DMS 273 treated with DMSO at 0.1 percent for 48 hours (cell line): ENCODE results near the gene AGTRAP.

Source experiments
- DNase-seq: peaks from one replicate; lab custom pipeline; 2025; lab: John Stamatoyannopoulos, UW

The AGTRAP gene

DNA sequence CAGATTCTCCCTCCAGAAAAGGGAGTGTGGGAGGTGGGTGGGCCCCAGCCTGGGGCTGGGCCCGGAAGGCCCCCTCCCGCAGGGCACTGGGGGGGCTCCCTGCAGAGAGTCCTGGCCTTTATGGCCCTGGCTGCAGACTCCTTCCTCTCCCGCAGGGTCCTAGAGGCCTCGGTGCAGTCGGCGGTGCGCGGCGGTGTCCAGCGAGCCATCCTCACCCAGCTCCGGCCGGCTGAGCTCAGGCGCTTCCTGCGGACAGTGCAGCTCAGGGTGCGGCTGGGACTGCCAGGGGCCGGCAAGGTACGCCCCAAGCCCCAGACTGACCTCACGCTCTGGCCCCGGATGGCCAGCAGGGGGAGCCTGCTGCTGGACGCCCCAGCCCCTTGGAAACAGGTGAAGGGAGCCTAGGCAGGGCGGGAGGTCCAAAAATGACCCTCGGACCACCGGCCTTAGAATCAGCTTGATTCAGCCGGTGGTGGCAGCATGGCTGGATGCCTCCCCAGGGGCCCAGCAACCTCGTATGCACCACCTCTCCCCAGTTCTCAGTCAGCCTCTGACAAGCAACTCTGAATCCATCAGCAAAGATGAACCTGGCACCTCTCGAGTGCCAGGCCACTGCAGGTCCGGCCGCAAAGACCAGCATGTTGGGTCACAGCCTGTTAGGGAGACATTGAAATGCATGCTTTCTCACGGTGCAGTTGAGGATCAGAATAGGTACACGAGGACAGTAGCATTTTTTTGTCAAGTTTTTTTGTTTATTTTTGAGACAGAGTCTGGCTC, 49.2 kb downstream of the AGTRAP start:
- DNase-seq, result no peak

DNA sequence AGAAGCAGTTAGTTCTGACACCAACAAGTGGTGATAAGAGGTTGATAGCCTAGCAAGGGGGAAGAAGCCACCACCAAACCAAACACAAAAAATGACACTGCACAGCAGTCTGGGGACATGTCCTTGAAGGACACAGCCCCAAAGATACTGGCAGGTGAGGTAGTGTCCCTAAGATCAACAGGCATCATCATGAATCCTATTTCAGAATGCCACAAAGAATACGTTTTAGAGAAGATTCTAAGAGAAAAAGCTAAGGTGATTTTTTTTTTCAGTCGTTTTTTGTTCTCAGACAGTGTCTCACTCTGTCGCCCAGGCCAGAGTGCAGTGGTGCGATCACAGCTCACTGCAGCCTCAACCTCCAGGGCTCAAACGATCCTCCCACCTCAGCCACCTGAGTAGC, 50.2 kb downstream of the AGTRAP start:
- DNase-seq, result no peak

DNA sequence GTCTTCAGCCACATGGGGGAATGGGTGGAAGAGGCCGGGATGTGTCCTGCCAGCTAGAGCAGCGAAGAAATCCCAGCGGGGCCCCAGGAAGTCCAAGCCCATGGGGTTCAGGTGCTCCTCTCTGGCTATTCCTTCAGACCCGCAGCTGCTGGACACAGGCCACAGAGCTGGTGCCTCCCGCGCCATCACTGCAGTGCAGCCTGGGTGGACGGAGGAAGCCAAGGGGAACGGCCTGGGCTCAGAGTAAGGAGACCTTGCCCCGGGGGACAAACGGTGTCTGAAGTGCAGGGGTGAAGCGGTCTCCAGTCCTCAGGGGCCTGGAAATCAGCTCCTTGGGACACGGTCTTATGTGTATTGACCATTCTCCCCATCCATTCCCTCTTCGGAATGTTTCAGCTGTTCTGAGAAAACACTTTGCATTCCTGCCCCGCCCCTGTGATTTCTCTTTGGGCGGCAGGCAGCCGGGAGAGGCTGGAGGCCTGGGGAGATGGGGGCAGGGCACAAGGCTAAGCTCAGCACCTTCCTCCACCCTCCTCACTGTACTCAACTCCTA, 51.4 kb downstream of the AGTRAP start:
- DNase-seq, result no peak

DNA sequence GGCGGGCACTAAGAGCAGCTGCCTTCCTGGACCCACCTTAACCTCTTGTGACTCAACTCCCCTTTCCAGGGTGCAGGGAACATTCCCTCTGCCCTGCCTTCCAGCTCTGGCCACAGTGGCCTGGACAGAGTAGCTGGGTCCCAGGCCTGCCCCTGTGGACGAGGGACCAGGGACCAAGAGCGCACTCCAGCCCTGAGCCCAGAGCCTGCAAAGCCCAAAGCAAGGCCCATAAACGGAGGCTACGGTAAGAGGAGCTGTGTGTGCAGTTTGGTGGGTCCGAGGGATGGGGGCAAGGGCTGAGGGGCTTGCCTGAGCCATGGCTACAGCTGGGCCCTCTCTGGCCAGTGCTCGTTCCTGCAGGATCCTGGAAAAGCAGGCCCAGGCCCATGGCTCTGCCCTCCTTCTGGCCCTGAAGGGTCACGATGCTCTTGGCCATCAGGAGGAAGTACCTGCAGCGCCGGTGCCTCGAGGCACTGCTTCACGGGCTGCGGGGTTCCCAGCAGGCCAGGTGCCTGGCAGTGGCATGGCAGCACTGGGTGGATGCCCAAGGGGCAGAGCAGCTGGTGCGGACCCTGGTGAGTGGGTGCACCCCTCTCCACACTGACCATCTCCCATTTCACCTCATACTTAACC, 52.0 kb downstream of the AGTRAP start:
- no peak for DNase-seq

DNA sequence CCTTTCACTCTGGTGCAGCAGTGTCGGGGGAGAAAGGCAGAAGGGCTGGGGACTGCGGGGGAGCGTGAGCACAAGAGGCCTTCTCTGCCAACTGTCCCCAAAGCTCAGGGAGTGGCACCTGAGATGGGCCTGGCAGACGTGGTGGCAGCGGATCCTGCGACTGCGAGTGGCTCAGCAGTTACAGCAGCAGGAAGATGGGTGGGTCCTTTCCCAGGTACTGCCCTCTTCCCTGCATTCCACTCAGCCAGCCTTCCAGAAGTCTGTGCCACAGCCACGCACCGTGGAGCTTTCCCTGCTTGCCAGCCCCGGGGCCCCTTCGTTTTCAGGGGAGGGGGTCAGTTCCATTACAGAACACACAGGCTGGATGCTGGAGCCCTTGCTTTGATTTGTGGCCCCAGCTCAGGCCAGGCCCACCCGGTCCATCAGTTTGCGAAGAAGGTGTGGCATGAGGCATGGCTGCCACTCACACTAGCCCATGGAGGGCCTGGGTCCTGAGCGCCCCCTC, 52.7 kb downstream of the AGTRAP start:
- DNase-seq, result no peak

DNA sequence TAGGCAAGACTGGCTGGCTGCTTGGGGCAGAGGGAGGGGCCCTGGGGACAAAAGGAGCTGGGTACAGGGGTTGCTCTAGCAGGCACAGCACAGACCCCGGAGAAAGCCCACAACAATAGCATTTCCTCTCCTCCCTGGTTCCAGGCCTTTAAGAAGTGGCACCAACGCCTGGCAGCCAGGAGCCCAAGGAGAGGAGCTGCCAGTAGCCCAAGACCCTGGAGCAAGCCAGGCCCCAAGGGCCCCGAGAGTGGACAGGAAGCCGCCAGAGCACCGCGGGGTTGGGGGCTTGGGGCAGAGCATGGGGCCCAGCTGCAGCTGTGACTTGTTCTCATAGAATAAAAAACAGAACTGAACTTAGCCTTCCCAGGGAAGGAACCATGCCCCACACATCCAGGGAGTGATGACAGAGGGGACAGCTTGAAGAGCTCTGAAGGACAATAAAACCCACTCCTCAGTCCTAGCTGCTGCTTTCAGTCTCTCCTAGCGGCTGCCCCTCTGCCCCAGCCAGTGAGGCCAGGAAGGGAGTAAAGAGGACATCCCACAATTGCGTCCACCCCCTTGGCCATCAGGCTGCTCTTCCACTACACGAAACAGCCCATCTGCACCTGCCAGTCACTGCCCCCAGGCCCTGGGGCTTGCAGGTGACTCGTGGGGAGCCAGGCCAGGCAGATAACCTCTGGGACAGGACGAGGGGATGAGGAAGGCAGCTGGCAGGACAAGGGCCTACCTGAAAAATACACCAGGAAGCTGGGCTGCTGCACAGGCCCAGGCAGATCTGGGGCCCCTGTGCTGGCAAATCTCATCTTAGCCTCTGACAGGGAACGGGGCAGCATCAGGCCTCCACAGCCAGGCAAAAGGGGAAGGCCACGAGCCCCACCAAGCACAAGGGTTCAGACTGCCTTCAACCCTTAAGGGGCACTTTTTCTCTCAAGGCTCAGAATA, 53.5 kb downstream of the AGTRAP start:
- no peak for DNase-seq

DNA sequence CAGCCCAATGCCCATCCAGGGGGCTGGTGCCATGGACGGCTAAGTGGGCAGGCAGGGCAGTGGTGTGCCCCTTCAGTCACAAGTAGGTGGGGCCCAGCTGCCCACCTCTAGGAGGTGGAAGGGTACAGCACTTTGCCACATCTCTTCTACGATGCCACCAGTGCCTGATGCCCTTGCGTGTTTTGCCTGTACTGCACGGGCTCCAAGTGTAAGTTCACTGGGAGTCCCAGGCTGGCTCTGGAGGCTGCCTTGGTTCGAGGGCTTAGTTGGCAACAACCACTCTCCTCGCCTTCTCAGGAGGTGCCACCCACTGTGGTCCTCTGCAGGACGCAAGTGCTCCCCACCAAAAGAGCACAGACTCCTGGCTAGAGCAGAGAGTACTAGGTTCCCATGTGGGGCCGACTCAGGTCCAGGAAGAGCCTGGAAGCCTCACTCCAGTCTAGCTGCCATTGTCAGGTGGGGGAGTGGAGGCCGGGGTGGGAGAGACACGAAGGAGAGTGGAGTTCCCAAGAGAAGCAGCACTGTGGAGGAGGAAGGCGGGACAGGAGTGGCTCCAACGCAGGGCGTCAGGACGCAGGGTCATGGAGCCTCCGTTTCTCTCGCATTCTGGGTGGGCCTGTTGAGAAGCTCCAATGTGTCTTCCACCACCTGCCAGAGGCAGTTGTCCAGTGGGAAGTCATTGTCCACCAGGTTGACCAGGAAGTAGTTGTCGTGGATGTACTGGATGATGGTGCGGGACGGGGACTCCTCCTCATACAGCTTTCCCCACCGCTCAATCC, 54.4 kb downstream of the AGTRAP start:
- no peak for DNase-seq

DNA sequence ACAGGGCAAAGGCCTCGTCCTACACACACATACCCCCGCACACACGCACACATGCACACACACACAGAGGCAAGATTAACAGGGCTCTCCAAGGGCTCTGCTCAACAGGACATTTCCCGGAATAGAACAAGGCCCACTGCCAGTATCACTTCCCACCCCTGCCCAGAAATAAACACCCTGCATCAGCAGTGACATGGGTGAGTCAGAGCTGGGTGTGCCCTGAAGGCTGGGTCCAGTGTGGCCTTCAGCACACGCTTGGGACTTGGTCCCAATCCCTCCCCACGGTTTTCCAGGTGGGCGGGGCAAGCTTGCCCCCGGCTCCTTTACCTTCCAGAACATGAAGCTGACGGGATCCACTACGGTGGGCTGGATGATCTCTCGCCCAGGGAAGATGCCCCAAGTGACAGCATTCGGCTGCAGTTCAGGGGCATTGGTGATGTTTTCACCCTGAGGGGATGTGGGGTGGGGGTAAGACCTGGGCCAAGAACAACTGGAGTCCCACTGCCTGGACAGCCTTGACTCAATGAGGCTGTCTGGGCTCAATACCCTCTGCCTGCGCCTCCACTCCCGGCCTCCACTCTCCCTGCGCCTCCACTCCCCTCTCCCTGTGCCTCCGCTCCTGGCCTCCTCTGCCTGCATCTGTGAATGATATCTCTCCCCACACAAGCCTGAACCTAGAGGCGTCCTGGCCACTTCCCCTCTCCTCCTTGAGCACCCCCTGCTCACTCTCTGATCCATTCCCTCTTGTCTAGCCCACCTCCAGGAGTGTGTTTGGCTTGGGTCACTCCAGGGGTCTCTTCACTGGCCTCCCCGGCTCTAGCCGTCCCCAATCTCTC, 55.2 kb downstream of the AGTRAP start:
- no peak for DNase-seq

DNA sequence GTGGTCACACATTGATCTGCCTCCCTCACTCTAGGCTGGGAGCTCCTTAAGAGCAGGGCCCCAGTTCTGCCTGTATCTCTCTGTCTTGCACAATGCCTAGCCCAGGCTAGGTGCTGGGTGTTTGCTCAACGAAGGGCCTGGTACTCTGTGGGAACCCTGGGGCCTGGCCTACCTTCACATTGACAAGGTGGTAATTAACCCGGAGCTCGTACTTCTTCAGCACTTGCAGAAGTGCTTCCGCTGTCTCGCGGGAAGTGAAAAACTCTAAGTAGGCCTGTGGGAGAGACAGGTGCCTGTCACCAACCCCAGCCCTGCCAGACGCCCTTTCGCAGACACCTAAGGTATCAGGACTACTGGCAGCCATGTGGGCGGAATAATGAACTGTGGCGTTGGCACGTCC, 56.2 kb downstream of the AGTRAP start:
- no peak for DNase-seq

DNA sequence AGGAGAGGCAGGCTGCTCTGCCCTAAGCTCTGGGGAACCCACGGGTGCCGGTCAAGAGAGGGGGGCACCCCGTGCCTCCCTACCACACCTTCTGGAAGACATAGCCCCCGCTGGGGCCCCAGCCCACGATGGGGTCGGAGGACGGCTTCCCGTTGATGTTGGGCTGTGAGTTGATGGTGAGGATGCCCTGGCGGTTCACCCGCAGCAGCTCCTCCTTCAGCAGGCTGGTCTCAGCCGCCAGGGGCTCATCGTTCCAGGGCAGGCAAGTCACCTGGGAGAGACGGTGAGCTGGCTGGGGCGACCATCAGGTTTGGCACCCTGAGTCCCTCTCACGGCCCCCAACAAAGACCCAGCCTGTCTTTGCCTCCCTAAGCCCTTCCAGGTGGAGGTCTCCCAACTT, 57.9 kb downstream of the AGTRAP start:
- DNase-seq, result no peak

DNA sequence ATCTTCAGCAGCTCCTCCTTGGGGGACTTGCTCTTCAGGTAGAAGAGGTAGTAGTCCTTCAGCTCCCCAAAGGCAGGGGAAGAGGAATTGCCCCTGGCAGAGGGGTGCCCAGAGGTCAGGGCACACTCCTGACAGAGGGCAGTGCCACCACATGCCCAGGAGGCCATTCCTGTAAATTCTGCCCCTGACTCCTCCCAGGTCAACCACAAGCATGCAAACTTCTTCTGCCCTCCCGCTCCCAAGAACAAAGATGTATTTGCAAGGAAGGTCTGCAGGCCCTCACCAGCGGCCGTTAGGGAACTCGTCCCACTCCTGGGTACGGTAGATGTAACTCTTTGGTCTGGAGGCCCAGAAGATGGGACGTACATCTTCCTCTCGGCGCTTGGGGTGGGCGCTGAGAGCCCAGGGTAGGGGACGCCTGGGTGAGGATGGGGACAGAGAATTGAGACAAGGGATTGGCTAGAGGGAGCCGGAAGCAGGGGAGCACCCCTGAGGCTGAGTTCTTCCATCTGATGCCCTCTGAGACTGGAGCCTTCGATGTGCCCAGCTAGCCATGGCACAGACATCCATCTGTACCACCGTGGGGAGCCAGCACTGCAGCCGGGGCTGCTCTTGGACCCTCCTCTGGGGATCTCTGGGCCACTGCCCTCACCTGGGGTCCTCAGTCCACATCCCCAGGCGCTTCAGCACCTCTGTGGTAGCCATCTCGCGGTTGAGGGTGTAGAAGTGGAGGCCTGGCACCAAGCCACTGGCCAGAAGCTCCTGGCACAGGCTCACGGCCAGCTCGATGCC, 58.7 kb downstream of the AGTRAP start:
- DNase-seq, result no peak

DNA sequence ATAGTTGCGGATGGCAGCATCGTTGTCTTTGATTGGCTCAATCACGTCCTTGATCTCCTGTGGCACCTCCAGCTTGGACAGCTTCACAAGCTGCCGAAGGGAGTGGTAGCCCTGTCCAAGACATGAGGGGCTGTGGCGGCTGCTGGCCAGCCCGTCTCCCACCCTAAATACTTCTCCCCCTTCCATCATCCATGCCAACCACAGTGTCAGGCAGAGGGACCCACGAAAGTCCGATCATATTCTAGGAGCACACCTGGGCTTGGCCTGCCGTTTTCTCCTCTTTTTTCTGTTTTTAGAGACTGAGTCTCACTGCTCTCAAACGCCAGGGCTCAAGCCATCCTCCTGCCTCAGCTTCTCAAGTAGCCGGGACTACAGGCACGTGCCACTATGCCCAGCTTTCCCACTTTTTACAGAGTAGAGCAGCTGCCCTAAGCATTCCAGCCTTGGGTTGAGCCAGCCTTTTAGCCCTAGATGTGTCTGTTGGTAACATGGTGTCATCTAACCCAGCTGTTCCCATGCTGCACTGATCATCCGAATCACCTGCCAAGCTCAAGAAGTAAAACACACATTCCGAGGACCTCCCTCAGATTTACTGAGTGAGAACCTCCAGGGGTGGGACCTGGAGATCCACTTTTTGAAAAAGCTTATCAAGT, 59.4 kb downstream of the AGTRAP start:
- no peak for DNase-seq

DNA sequence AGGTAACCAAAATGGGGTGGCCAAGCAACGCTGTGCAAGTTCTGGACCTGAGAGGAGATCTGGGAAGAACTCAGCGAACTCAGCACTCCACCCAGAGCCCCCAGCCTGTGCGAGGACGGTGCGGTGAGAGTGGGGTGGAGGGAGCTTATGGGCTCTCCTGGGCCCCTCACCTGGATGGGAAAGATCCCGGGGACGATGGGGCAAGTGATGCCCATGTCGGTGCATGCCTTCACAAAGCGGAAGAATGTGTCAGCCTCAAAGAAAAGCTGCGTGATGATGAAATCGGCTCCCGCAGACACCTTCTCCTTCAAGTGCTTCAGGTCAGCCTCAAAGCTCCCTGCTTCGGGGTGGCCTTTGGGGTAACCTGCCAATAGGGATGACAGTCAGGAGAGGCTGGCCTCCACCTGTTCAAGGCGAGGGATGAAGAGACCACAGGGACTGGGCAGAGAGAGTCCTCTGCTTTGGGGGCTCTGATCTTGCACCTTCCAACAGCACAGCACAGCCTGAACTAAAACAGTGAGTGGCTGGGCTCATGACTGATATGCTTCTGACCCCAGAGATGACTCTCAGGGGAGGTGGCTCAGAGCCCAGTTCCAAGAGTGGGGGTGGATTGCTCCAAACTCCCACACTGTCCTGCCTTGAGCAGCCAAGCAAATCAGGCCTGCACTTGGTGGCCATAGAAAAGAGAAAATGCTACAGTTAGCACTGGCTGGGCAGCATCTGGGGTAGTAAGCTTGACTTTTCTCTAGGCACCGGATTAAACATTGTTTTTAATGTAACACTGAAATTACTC, 60.3 kb downstream of the AGTRAP start:
- DNase-seq, result no peak

DNA sequence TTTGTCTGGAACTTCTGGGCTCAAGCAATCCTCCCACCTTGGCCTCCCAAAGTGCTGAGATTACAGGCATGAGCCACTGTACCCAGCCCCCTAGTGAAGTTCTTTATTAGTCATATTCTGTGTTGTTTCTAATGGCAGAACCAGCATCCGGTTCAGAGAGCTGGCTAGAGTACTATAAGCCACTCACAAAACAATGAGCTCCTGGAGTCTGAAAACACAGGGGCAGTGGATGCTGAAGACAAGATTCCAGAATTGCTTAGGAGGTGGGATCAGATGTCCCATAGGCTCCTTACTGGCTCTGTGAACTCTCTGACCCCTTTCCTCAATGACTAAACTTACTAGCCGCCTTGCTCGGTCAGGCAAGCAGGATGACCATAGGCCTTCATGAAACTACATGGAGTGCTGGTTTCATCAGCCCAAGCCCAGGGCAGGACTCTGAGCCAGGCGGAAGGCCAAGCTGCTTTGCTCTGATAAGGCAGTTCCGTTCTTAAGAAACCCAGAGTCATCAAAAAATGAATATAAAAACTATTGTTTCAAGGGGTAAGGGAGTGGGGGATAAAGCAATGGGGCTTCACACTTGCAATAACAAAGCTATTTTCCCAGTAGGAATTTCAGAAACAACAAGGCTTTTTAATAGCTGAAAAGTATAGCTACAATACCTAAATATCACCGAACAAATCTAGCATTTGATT, 61.7 kb downstream of the AGTRAP start:
- no peak for DNase-seq

DNA sequence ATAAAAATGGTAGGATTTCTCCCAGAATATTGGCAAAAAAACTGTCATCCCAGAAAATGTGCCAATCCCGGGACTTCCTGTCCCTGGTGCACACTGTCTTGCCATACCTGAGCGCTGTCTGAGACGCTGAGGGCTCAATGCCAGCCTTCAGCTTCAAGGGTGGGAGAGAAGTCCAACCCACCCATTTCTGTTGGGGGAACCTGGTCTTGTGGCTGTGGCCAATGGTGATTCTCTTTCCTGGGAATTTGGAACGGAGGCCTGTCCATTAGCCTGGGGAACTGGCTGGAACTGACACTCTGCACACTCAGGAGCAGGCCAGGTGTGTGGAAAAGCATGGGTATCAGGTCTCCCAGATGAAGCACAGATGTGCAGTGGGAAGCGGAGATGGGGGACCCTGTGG, 63.2 kb downstream of the AGTRAP start:
- DNase-seq, result no peak

DNA sequence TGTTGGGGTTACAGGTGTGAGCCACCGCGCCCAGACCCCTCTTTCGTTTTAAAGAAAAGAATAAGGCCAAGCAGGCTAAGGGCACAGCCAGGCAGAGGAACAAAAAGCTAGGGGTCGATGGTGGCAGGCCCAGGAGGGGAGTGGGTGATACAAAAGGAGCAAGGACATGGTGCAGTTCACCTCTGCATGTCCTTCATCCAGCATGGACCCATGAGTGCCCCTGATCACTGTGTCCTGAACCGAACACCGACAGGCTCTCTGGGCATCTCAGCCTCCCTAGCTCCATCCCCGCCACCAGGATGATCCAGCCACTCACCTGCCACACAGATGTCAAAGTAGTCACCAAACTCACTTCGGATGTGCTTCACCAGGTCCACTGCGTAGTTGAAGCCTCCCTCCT, 64.0 kb downstream of the AGTRAP start:
- no peak for DNase-seq

DNA sequence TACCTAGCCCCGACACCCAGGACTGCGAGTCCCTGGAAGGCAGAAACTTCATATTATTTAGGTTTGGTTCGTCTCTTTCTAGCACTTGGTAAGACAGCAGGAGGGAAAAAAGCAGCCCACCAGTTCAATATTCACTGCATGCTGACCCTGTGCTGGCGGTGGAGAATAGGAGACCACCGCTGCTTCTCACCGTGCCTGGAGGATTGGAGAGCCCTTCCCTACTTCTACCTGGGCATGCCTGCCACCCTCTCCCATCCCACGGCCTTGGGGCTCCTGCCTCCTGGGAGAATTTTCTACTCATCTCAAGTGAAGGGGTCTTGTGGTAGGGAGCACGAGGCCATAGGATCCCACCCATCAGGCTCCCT, 64.4 kb downstream of the AGTRAP start:
- DNase-seq, result no peak
